Endodermal cell (in vitro differentiated cells): ENCODE results near the gene ZNF783. TPM values are rescaled to one million over a fixed set of nuclear protein-coding genes. Genes with fewer than 3 reads are reported as not detected.

Experiments used
- DNase-seq: peaks from one replicate; pipeline ENCODE4 v3.0.0-alpha.2; 2017
- H3K27ac ChIP-seq: 2 replicates; pipeline ENCODE4 v1.5.1; 2013; ENCODE audit warnings: mild to moderate bottlenecking, low read depth, low read length, moderate library complexity
- H3K27me3 ChIP-seq: 2 replicates; pipeline ENCODE4 v1.6.1; 2013; ENCODE audit warnings: mild to moderate bottlenecking, low read length, moderate library complexity; ENCODE audit not compliant: insufficient read depth, control insufficient read depth, poor library complexity, severe bottlenecking
- H3K36me3 ChIP-seq: 2 replicates; pipeline ENCODE4 v1.7.0; 2013; ENCODE audit warnings: mild to moderate bottlenecking, low read length, moderate library complexity; ENCODE audit not compliant: control insufficient read depth, insufficient read depth
- H3K4me1 ChIP-seq: one replicate; pipeline ENCODE4 v1.7.0; 2013; ENCODE audit warnings: low read length; ENCODE audit not compliant: control insufficient read depth, insufficient read depth
- H3K4me3 ChIP-seq: 2 replicates; pipeline ENCODE4 v1.5.1; 2013; ENCODE audit warnings: mild to moderate bottlenecking, low read length, moderate library complexity
- H3K9ac ChIP-seq: 2 replicates; pipeline ENCODE4 v1.6.1; 2013; ENCODE audit warnings: mild to moderate bottlenecking, low read length, moderate library complexity; ENCODE audit not compliant: poor library complexity, severe bottlenecking; ENCODE audit errors: extremely low read depth
- H3K9me3 ChIP-seq: 2 replicates; pipeline ENCODE4 v1.6.1; 2013; ENCODE audit warnings: mild to moderate bottlenecking, low read length, moderate library complexity; ENCODE audit not compliant: control insufficient read depth
- H3K27ac Mint-ChIP-seq: 2 replicates; pipeline ENCODE4 v1.8.0; 2020; ENCODE audit warnings: mixed read lengths
- H3K27me3 Mint-ChIP-seq: 2 replicates; pipeline ENCODE4 v1.8.0; 2021; ENCODE audit warnings: mild to moderate bottlenecking, mixed read lengths; ENCODE audit not compliant: insufficient read depth
- H3K36me3 Mint-ChIP-seq: 2 replicates; pipeline ENCODE4 v1.8.0; 2020; ENCODE audit warnings: low read depth, mixed read lengths
- H3K4me1 Mint-ChIP-seq: 2 replicates; pipeline ENCODE4 v1.8.0; 2020; ENCODE audit warnings: mixed read lengths
- H3K4me3 Mint-ChIP-seq: 2 replicates; pipeline ENCODE4 v1.8.0; 2020; ENCODE audit warnings: mild to moderate bottlenecking, moderate library complexity, mixed read lengths
- H3K9me3 Mint-ChIP-seq: 2 replicates; pipeline ENCODE4 v1.8.0; 2020; ENCODE audit warnings: mild to moderate bottlenecking, mixed read lengths
- WGBS, 2 experiments: methylation state at CpG; one replicate each; pipeline versions ENCODE4 v1.1.5 to v1.1.7; 2013; ENCODE audit warnings: missing lambda C conversion rate in 2 of 2, mixed read lengths in 1 of 2; ENCODE audit not compliant: insufficient coverage in 1 of 2, insufficient read length in 1 of 2; 5-methylcytosine and 5-hydroxymethylcytosine counted together
- total RNA-seq, 2 donors: library from RNA; stranded (reverse); fragmentation: NEBNext Ultra II Directional in 1 of 2; extraction: Animal tissue kit (Norgen Biotek cat#: 25700) in 1 of 2; gene quantifications; 2 replicates in 1 of 2; 3 replicates in 1 of 2; pipeline ENCODE4 v1.2.1, GENCODE V29; 2021
- TF ChIP-seq, protein P1 (sequence below): fragments of 200-600 bp; sonication (generic); conservative IDR thresholded peaks from 2 replicates; pipeline ENCODE4 v1.5.0; 2021; ENCODE audit warnings: antibody characterized with exemption, mild to moderate bottlenecking

The ZNF783 gene
- total RNA-seq, 2 donors from 2014 or later, result 12.1 to 13.2 TPM

DNA sequence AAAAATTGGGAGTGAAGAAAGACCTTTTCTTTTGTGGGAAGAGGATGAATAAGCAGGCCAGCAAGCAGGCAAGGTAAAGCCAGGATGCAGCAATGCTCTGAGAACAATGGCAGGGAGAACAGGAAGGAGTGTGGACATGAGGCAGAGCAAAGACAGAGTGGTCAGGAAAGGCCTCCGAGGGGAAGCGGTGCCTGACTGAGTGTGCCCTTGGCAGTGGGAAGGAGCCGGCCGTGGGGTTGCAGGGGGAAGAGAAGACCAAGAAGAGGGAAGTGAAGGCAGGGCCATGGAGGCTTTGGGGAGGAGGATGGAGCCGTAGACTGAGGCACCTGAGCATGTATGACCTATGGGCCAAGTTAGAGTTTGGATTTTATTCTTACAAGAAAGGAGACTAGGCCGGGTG, 44.4 kb upstream of the ZNF783 start:
- no peaks in the 10 kb centered on the region for H3K27me3 ChIP-seq
- 96 to 97% methylated on average over 5 to 6 of the region's 6 CpGs for WGBS, 2 experiments
- TF ChIP-seq, protein P1, sequence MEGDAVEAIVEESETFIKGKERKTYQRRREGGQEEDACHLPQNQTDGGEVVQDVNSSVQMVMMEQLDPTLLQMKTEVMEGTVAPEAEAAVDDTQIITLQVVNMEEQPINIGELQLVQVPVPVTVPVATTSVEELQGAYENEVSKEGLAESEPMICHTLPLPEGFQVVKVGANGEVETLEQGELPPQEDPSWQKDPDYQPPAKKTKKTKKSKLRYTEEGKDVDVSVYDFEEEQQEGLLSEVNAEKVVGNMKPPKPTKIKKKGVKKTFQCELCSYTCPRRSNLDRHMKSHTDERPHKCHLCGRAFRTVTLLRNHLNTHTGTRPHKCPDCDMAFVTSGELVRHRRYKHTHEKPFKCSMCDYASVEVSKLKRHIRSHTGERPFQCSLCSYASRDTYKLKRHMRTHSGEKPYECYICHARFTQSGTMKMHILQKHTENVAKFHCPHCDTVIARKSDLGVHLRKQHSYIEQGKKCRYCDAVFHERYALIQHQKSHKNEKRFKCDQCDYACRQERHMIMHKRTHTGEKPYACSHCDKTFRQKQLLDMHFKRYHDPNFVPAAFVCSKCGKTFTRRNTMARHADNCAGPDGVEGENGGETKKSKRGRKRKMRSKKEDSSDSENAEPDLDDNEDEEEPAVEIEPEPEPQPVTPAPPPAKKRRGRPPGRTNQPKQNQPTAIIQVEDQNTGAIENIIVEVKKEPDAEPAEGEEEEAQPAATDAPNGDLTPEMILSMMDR, result no peak
- no peaks in the 10 kb centered on the region for H3K9me3 ChIP-seq
- Mint-ChIP-seq H3K27me3 (no peaks in the 10 kb centered on the region), H3K36me3 (peaks cover 89% of the 10 kb centered on the region), H3K4me1 (peaks cover 4% of the 10 kb centered on the region), H3K9me3 (no peaks in the 10 kb centered on the region), H3K27ac (no peak overlapping the region), H3K4me3 (no peak overlapping the region)
- H3K4me3 ChIP-seq, result no peak overlapping the region
- no peak overlapping the region for H3K27ac ChIP-seq
- H3K4me1 ChIP-seq, result no peaks in the 10 kb centered on the region
- no peak for DNase-seq
- peaks cover 74% of the 10 kb centered on the region for H3K36me3 ChIP-seq
- no peak overlapping the region for H3K9ac ChIP-seq

DNA sequence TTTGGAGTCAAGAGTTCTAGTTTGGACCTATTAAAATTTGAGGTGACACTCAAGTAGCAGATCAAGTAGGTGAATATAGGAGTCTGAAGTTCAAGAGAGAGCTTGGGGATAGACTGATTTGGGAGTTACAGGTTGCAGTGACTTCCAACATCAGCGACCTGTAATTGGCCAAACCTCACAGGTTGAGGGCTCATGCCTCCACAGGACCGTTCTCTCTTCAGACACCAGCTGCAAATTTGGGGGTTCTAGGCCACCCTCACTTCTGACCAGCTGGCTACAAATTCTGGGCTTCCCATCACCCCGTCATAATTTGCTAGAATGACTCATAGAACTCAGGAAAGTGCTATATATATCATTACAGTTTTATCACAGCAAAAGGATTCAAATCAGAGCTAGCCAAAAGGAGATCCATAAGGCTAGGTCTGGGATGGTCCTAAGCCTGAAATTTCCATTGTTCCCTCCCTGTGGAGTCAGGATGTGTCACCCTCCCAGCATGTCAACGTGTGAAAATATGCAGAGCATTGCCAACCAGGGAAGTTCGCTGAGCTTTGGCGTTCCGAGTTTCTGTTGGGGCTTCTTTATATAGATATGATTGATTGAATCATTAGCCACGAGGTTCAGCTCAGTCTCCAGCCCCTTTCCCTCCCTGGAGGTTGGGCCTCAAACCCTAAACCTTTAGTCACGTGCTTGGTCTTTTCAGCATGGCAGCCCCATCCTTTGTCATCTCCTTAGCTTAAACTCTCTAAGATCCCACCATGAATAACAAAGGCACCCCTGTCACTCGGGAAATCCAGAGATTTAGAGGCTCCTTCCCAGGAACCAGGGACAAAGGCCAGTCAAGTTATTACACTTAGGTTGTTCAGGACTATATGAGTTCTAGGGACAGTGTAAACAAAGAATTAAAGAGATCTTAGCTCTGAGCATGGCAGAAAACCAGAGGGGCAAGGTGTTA, 43.3 kb upstream of the ZNF783 start:
- DNase-seq, result no peak
- no peak overlapping the region for H3K27ac ChIP-seq
- H3K36me3 Mint-ChIP-seq, result peaks cover 84% of the 10 kb centered on the region
- H3K9me3 Mint-ChIP-seq, result no peaks in the 10 kb centered on the region
- H3K4me3 Mint-ChIP-seq, result no peak overlapping the region
- TF ChIP-seq, protein P1, result no peak
- H3K4me1 ChIP-seq, result no peaks in the 10 kb centered on the region
- H3K36me3 ChIP-seq, result peaks cover 62% of the 10 kb centered on the region
- H3K9ac ChIP-seq, result no peak overlapping the region
- no peaks in the 10 kb centered on the region for H3K9me3 ChIP-seq
- 88 to 90% methylated on average over 2 to 10 of the region's 10 CpGs for WGBS, 2 experiments
- H3K27ac Mint-ChIP-seq, result peak overlapping the region; percentile 64
- H3K4me1 Mint-ChIP-seq, result peaks cover 4% of the 10 kb centered on the region
- H3K4me3 ChIP-seq, result no peak overlapping the region
- H3K27me3 Mint-ChIP-seq, result no peaks in the 10 kb centered on the region
- H3K27me3 ChIP-seq, result no peaks in the 10 kb centered on the region

DNA sequence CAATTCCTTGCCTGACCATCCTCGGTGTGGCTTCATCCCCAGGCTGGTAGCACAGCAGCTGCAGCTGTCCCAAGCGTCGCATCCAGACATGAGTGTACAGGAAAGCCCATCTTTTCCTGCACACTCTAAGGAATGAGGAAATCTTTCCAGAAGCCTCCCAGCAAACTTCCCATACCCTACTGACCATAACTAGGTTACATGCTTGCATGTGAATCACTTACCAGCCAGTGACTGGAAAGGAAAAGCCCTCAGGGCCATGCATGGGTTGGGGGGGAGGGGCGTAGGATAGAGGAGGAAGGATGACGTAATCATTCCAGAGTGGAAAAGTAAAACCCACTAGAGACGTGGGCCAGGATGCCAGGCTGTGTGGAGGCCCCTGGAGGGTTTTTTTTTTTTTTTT, 41.5 kb upstream of the ZNF783 start:
- 92 to 100% methylated on average over 3 to 6 of the region's 6 CpGs for WGBS, 2 experiments
- no peak overlapping the region for H3K27ac ChIP-seq
- Mint-ChIP-seq H3K9me3 (no peaks in the 10 kb centered on the region), H3K36me3 (peaks cover 76% of the 10 kb centered on the region), H3K27ac (no peak overlapping the region), H3K27me3 (no peaks in the 10 kb centered on the region), H3K4me3 (no peak overlapping the region), H3K4me1 (peaks cover 4% of the 10 kb centered on the region)
- no peak overlapping the region for H3K9ac ChIP-seq
- TF ChIP-seq, protein P1, result no peak
- H3K36me3 ChIP-seq, result peaks cover 50% of the 10 kb centered on the region
- no peak for DNase-seq
- no peaks in the 10 kb centered on the region for H3K27me3 ChIP-seq
- H3K4me3 ChIP-seq, result no peak overlapping the region
- no peaks in the 10 kb centered on the region for H3K4me1 ChIP-seq
- no peaks in the 10 kb centered on the region for H3K9me3 ChIP-seq
